GM23338 (cell line): ENCODE results near the gene ARPC5. TPM values are rescaled to one million over a fixed set of nuclear protein-coding genes. Genes with fewer than 3 reads are reported as not detected.

Experiments
- ATAC-seq: fragments of 200-7000 bp; cut with Tn5 transposase; 3 replicates; pipeline ENCODE4 v1.9.1; 2020
- DNase-seq: peaks from one replicate; pipeline ENCODE4 v3.0.0-alpha.2; 2015; ENCODE audit warnings: low spot score
- H2AFZ ChIP-seq: fragments of 200-600 bp; sonication (generic); 2 replicates; pipeline ENCODE4 v1.8.0; 2016; ENCODE audit warnings: antibody characterized with exemption, mild to moderate bottlenecking, moderate library complexity
- H3F3A ChIP-seq: fragments of 200-600 bp; sonication (generic); replicated peaks from 2 replicates; pipeline ENCODE4 v1.8.0; 2017; ENCODE audit warnings: antibody characterized with exemption, mixed run types, low read depth
- H3K27ac ChIP-seq: fragments of 200-600 bp; sonication (generic); 2 replicates; pipeline ENCODE4 v1.6.1; 2016; ENCODE audit warnings: low read depth
- H3K27me3 ChIP-seq: fragments of 200-600 bp; sonication (generic); 2 replicates; pipeline ENCODE4 v1.8.0; 2016; ENCODE audit warnings: mild to moderate bottlenecking, mixed run types, moderate library complexity; ENCODE audit not compliant: insufficient read depth
- H3K36me3 ChIP-seq: fragments of 200-600 bp; sonication (generic); 2 replicates; pipeline ENCODE4 v1.8.0; 2016; ENCODE audit warnings: mild to moderate bottlenecking; ENCODE audit not compliant: insufficient read depth
- H3K4me1 ChIP-seq: fragments of 200-600 bp; sonication (generic); 2 replicates; pipeline ENCODE4 v1.8.0; 2016; ENCODE audit warnings: mild to moderate bottlenecking, moderate library complexity; ENCODE audit not compliant: insufficient read depth
- H3K4me2 ChIP-seq: fragments of 200-600 bp; sonication (generic); 2 replicates; pipeline ENCODE4 v1.7.1; 2017; ENCODE audit warnings: mixed run types
- H3K4me3 ChIP-seq: fragments of 200-600 bp; sonication (generic); 2 replicates; pipeline ENCODE4 v1.6.1; 2016; ENCODE audit warnings: mixed run types
- H3K79me2 ChIP-seq: fragments of 200-600 bp; sonication (generic); replicated peaks from 2 replicates; pipeline ENCODE4 v1.8.0; 2017; ENCODE audit warnings: mild to moderate bottlenecking; ENCODE audit not compliant: insufficient read depth
- H3K9me2 ChIP-seq: fragments of 200-600 bp; sonication (generic); 2 replicates; pipeline ENCODE4 v1.8.0; 2017; ENCODE audit not compliant: insufficient read depth
- H4K20me1 ChIP-seq: fragments of 200-600 bp; sonication (generic); replicated peaks from 2 replicates; pipeline ENCODE4 v1.8.0; 2017; ENCODE audit warnings: mild to moderate bottlenecking; ENCODE audit not compliant: insufficient read depth
- H3K27ac Mint-ChIP-seq: 2 replicates; pipeline ENCODE4 v1.8.0; 2020; ENCODE audit warnings: inconsistent platforms, mild to moderate bottlenecking, moderate library complexity, mixed read lengths
- H3K27me3 Mint-ChIP-seq: 3 replicates; pipeline ENCODE4 v1.8.0; 2022; ENCODE audit warnings: low read depth, mild to moderate bottlenecking, moderate library complexity, mixed read lengths, inconsistent platforms; ENCODE audit not compliant: insufficient read depth, poor library complexity
- H3K36me3 Mint-ChIP-seq: 3 replicates; pipeline ENCODE4 v1.8.0; 2021; ENCODE audit warnings: low read depth, mild to moderate bottlenecking, inconsistent platforms, moderate library complexity, mixed read lengths
- H3K4me1 Mint-ChIP-seq: 3 replicates; pipeline ENCODE4 v1.8.0; 2020; ENCODE audit warnings: mild to moderate bottlenecking, inconsistent platforms, mixed read lengths
- H3K4me3 Mint-ChIP-seq: 3 replicates; pipeline ENCODE4 v1.8.0; 2021; ENCODE audit warnings: moderate library complexity, mild to moderate bottlenecking, inconsistent platforms, mixed read lengths
- H3K9me3 Mint-ChIP-seq: 3 replicates; pipeline ENCODE4 v1.8.0; 2020; ENCODE audit warnings: moderate library complexity, mild to moderate bottlenecking, inconsistent platforms, mixed read lengths
- CREB1 ChIP-seq: fragments of 250-450 bp; sonication (Bioruptor Pico); IDR thresholded peaks from 2 replicates; pipeline ENCODE4 v1.5.0; 2020; ENCODE audit warnings: low read depth, mild to moderate bottlenecking, moderate library complexity
- EZH2 ChIP-seq: fragments of 200-600 bp; sonication (generic); IDR thresholded peaks from one replicate; pipeline ENCODE4 v1.8.0; 2017; ENCODE audit warnings: antibody characterized with exemption, mild to moderate bottlenecking, low read depth; ENCODE audit not compliant: unreplicated experiment
- EZH2phosphoT487 ChIP-seq: fragments of 200-600 bp; sonication (generic); IDR thresholded peaks from one replicate; pipeline ENCODE4 v1.8.1; 2018; ENCODE audit warnings: antibody characterized with exemption; ENCODE audit not compliant: unreplicated experiment
- JUNB ChIP-seq: IDR thresholded peaks from one replicate; pipeline ENCODE4 v1.6.1; 2016; ENCODE audit warnings: antibody characterized with exemption; ENCODE audit not compliant: unreplicated experiment
- NANOG ChIP-seq: IDR thresholded peaks from 2 replicates; pipeline ENCODE4 v1.6.1; 2016; ENCODE audit warnings: antibody characterized with exemption, borderline replicate concordance
- POLR2AphosphoS5 ChIP-seq: IDR thresholded peaks from 2 replicates; pipeline ENCODE4 v1.6.1; 2016; ENCODE audit warnings: antibody characterized with exemption, low read depth
- ZNF114 ChIP-seq: fragments of 250-450 bp; sonication (Bioruptor Pico); IDR thresholded peaks from 2 replicates; pipeline ENCODE4 v1.5.0; 2020; ENCODE audit warnings: mild to moderate bottlenecking, moderate library complexity
- ZNF331 ChIP-seq: fragments of 250-450 bp; sonication (Bioruptor Pico); IDR thresholded peaks from 2 replicates; pipeline ENCODE4 v1.5.0; 2020; ENCODE audit warnings: low read depth, mild to moderate bottlenecking, moderate library complexity
- polyA plus RNA-seq: library from polyadenylated mRNA; unstranded; fragments of >200 nt; fragmentation: Nextera tagmentation; extraction: Ambion mirVana; gene quantifications from 2 replicates; pipeline ENCODE4 v1.2.1, GENCODE V29; 2016
- total RNA-seq: library from RNA; depleted of rRNA; stranded (reverse); fragments of >200 nt; shearing (Covaris generic); gene quantifications from 2 replicates; pipeline ENCODE4 v1.2.3, GENCODE V29; 2014
- TF ChIP-seq, protein P1 (sequence below), 2 experiments: fragments of 200-600 bp in 1 of 2; sonication (generic) in 1 of 2; conservative IDR thresholded peaks; 2 replicates each; pipeline versions ENCODE4 v1.5.1 to v1.6.1; 2016 to 2017; ENCODE audit warnings: antibody characterized with exemption in 2 of 2, low read depth in 2 of 2, mild to moderate bottlenecking in 2 of 2, moderate library complexity in 1 of 2
- TF ChIP-seq, protein P2 (sequence below): IDR thresholded peaks from 2 replicates; pipeline ENCODE4 v1.6.1; 2016; ENCODE audit warnings: antibody characterized with exemption
- TF ChIP-seq, protein P3 (sequence below): IDR thresholded peaks from one replicate; pipeline ENCODE4 v1.6.1; 2018; ENCODE audit warnings: antibody characterized with exemption; ENCODE audit not compliant: unreplicated experiment

Gene ARPC5
- total and polyA plus RNA-seq, 2 experiments from 2014 or later: 75.4 to 98.9 TPM

DNA sequence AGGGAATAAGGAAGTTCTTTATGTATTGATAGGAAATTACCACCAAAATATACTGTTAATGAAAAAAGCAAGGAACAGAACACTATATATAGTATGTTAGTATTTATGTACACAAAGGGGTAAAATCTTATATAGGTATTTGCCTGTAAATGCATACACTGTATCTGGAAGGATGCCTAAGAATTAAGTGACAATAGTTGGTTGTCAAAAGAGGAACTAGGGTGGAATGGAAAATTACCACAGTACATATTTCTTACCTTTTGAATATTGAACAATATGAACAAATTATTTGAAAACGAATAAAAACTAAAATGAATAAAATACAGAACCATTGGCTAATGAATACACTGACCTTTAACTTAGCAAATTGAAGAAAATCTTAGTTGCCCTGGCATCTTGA lies 13.6 kb downstream of the ARPC5 start:
- Mint-ChIP-seq H3K4me1 (peaks cover 37% of the 10 kb centered on the region), H3K9me3 (no peaks in the 10 kb centered on the region), H3K36me3 (no peaks in the 10 kb centered on the region), H3K4me3 (no peak overlapping the region), H3K27me3 (peaks cover 2% of the 10 kb centered on the region), H3K27ac (no peak overlapping the region)
- DNase-seq (no peak), ATAC-seq (no peak)
- H3K4me1 ChIP-seq: peaks cover 39% of the 10 kb centered on the region
- H3K27me3 ChIP-seq: no peaks in the 10 kb centered on the region
- no peaks in the 10 kb centered on the region for H4K20me1 ChIP-seq
- H3K79me2 ChIP-seq: no peaks in the 10 kb centered on the region
- TF ChIP-seq ZNF114 (CRISPR knock-in tag) (no peak), ZNF331 (CRISPR knock-in tag) (no peak), EZH2 (no peak)
- no peak overlapping the region for H3K27ac ChIP-seq
- no peaks in the 10 kb centered on the region for H3K9me2 ChIP-seq
- no peaks in the 10 kb centered on the region for H3K36me3 ChIP-seq
- H3F3A ChIP-seq: no peaks in the 10 kb centered on the region
- H3K4me3 ChIP-seq: no peak overlapping the region
- no peak overlapping the region for H3K4me2 ChIP-seq
- H2AFZ ChIP-seq: no peak overlapping the region

DNA sequence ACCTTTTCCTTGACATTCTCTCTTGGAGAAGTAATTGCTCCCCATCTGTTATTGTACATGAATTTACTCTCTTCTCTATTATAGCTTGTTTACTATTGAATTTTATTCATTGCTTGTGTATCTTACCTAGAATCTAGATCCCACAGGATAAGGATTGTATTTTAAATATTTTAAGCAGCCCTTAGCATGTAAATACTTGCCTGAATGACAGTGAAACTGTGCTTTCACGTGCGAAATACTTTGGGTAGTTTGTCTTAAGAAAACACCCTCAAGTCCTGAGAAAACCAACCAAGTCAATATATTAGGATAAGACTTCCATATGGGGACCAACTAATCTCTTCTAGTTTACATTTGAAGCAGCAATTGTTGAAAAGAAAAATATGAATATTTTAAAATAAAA lies 15.3 kb downstream of the ARPC5 start:
- H3K4me2 ChIP-seq: peak overlapping the region; percentile 2
- H4K20me1 ChIP-seq: no peaks in the 10 kb centered on the region
- no peak overlapping the region for H2AFZ ChIP-seq
- TF ChIP-seq ZNF331 (CRISPR knock-in tag): no peak
- TF ChIP-seq NANOG: peak; percentile 38; the same call in 1 of the 2 replicates
- H3K27ac ChIP-seq: peak overlapping the region; percentile 70
- no peaks in the 10 kb centered on the region for H3K79me2 ChIP-seq
- Mint-ChIP-seq H3K9me3 (no peaks in the 10 kb centered on the region), H3K36me3 (no peaks in the 10 kb centered on the region), H3K4me3 (no peak overlapping the region), H3K27me3 (peaks cover 2% of the 10 kb centered on the region), H3K27ac (peak overlapping the region; percentile 63; the same call in 1 of the 2 replicates), H3K4me1 (peaks cover 37% of the 10 kb centered on the region)
- H3K4me3 ChIP-seq: no peak overlapping the region
- peaks cover 39% of the 10 kb centered on the region for H3K4me1 ChIP-seq
- no peaks in the 10 kb centered on the region for H3K9me2 ChIP-seq
- H3K27me3 ChIP-seq: no peaks in the 10 kb centered on the region
- ATAC-seq (no peak), DNase-seq (peak; percentile 30)
- H3K36me3 ChIP-seq: no peaks in the 10 kb centered on the region
- H3F3A ChIP-seq: no peaks in the 10 kb centered on the region

DNA sequence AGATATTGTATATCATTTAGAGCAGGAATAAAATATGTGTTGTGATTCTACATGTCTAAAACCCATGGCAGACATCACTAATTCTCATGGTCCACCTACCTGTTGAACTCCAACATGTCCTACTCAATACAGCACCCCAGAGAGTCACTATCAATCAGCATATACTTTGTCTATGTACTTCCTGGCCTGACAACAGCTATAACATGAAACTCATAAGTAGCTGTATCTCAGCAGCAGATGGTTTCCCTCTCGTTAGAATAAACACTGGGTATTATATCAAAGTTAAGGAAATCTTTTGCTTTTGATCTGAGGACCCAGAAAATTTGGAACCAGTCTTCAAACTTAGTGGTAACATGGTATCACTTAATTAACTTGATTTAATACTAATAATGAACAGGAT lies 15.8 kb downstream of the ARPC5 start:
- peaks cover 37% of the 10 kb centered on the region for H3K4me1 Mint-ChIP-seq
- no peaks in the 10 kb centered on the region for H3K36me3 Mint-ChIP-seq
- Histone ChIP-seq H3K79me2 (no peaks in the 10 kb centered on the region), H3K4me2 (peak overlapping the region; percentile 2), H3K27ac (peak overlapping the region; percentile 70), H3K4me1 (peaks cover 39% of the 10 kb centered on the region), H3K36me3 (no peaks in the 10 kb centered on the region), H3F3A (no peaks in the 10 kb centered on the region), H2AFZ (no peak overlapping the region), H3K4me3 (no peak overlapping the region), H3K27me3 (no peaks in the 10 kb centered on the region), H4K20me1 (no peaks in the 10 kb centered on the region), H3K9me2 (no peaks in the 10 kb centered on the region)
- H3K4me3 Mint-ChIP-seq: no peak overlapping the region
- peak overlapping the region; percentile 63 for H3K27ac Mint-ChIP-seq
- peaks cover 1% of the 10 kb centered on the region; the same call in 1 of the 3 replicates for H3K9me3 Mint-ChIP-seq
- peaks cover 2% of the 10 kb centered on the region for H3K27me3 Mint-ChIP-seq
- DNase-seq (no peak), ATAC-seq (no peak)
- TF ChIP-seq EZH2 (no peak), CREB1 (CRISPR knock-in tag) (no peak), POLR2AphosphoS5 (no peak), ZNF114 (CRISPR knock-in tag) (no peak), EZH2phosphoT487 (no peak), JUNB (no peak), NANOG (no peak)
- TF ChIP-seq, protein P1, sequence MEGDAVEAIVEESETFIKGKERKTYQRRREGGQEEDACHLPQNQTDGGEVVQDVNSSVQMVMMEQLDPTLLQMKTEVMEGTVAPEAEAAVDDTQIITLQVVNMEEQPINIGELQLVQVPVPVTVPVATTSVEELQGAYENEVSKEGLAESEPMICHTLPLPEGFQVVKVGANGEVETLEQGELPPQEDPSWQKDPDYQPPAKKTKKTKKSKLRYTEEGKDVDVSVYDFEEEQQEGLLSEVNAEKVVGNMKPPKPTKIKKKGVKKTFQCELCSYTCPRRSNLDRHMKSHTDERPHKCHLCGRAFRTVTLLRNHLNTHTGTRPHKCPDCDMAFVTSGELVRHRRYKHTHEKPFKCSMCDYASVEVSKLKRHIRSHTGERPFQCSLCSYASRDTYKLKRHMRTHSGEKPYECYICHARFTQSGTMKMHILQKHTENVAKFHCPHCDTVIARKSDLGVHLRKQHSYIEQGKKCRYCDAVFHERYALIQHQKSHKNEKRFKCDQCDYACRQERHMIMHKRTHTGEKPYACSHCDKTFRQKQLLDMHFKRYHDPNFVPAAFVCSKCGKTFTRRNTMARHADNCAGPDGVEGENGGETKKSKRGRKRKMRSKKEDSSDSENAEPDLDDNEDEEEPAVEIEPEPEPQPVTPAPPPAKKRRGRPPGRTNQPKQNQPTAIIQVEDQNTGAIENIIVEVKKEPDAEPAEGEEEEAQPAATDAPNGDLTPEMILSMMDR (conservative IDR thresholded peaks at IDR 0.05; ENCODE audit: low read depth in 2 of 2): no peak
- TF ChIP-seq, protein P2, sequence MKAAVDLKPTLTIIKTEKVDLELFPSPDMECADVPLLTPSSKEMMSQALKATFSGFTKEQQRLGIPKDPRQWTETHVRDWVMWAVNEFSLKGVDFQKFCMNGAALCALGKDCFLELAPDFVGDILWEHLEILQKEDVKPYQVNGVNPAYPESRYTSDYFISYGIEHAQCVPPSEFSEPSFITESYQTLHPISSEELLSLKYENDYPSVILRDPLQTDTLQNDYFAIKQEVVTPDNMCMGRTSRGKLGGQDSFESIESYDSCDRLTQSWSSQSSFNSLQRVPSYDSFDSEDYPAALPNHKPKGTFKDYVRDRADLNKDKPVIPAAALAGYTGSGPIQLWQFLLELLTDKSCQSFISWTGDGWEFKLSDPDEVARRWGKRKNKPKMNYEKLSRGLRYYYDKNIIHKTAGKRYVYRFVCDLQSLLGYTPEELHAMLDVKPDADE: no peak
- TF ChIP-seq, protein P3, sequence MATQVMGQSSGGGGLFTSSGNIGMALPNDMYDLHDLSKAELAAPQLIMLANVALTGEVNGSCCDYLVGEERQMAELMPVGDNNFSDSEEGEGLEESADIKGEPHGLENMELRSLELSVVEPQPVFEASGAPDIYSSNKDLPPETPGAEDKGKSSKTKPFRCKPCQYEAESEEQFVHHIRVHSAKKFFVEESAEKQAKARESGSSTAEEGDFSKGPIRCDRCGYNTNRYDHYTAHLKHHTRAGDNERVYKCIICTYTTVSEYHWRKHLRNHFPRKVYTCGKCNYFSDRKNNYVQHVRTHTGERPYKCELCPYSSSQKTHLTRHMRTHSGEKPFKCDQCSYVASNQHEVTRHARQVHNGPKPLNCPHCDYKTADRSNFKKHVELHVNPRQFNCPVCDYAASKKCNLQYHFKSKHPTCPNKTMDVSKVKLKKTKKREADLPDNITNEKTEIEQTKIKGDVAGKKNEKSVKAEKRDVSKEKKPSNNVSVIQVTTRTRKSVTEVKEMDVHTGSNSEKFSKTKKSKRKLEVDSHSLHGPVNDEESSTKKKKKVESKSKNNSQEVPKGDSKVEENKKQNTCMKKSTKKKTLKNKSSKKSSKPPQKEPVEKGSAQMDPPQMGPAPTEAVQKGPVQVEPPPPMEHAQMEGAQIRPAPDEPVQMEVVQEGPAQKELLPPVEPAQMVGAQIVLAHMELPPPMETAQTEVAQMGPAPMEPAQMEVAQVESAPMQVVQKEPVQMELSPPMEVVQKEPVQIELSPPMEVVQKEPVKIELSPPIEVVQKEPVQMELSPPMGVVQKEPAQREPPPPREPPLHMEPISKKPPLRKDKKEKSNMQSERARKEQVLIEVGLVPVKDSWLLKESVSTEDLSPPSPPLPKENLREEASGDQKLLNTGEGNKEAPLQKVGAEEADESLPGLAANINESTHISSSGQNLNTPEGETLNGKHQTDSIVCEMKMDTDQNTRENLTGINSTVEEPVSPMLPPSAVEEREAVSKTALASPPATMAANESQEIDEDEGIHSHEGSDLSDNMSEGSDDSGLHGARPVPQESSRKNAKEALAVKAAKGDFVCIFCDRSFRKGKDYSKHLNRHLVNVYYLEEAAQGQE: no peak
